Measurements from ENCODE around the gene ZNF432.
A peak's percentile ranks its signal among the peaks of the same experiment; 100 is the strongest.

Gene ZNF432

DNA sequence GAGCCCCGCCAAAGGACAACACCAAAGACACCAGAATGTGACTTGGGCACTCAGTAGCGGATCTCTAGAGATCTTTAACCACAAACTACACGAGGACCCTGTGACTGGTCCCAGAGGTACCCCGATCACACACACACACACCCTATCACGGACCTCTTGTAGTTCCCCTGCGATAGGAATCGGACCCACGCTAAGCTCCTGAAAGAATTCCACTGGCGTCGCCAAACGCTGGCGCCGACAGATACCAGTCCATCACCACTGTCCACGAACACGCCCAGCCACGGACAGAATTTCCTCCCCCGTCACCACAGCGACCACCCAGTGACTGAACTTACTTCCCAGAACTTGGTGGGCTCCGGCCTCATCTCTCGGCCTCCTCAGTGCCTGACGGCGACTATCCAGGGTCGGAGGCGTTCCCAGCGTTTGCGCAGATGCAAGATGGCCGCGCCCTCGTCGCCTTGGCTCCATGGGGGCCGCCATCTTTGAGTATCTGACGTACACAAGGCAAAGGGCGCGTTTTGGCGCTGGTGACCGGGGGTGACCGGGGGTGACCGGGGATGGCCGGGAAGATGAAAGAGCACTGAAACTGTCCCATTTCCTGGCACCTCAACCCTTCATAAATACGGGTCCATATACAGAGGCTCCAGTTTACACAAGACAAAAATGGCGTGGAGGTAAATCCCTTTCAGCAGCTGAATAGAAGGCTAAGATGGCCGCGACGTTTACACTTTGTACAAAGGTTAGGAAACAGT lies 40.7 kb downstream of the ZNF432 start, which contains the start of gene ZNF615:
ZNF615 (minus strand) TSS at position 406 of the 752 bp plus-strand sequence. CDS start 4,500 bp downstream, outside the sequence.
- DNase-seq, result peak; percentile 92

DNA sequence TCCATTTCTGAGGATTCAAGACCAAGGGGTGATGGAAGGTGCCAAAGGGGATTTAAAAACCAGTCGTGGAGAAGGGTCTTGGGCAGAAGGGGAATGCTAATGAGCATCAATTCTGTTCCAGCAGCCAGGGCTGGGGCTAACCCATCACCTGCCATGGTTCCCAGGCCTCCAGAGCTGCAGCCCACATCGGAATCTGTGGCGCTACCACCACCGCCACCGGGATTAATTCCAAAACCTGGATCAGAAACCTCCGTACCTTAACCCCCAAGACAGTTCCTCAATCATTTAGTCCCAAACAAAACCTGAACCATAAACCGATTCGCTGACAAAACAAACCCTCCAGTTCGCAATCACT lies 41.2 kb downstream of the ZNF432 start:
- DNase-seq, result peak; percentile 29

DNA sequence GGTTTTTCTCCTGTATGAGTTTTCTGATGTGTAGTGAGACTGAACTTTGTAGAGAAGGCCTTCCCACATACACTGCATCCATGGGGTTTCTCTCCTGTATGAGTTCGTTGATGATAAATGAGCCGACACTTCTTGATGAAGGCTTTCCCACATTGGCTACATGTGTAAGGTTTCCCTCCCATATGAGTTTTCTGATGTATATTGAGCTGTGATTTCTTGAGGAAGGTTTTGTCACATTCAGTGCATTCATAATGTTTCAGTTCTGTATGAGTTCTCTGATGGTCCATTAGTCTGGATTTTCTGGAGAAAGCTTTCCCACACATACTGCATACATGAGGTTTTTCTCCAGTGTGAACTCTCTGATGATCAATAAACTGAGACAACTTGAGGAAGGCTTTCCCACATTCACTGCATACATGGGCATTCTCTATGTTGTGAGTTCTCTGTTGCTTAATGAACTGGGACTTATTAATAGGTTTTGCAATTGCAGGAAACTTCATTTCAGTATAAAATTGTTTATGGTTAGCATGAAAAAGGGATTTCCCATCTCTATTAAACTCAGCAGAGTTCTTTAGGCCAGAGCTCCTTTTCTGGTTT lies 54.5 kb downstream of the ZNF432 start:
- DNase-seq, result no peak

DNA sequence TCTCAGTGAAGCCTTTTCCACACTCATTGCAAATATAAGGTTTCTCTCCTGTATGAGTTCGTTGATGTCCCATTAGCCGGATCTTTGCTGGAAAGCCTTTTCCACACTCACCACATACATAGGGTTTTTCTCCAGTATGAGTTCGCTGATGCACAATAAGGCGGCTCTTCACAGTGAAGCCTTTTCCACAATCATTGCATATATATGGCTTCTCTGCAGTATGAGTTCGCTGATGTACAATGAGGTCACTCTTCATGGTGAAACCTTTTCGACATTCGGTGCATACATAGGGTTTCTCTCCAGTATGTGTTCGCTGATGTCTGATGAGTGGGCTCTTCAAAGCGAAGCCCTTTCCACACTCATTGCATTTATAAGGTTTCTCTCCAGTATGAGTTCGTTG lies 55.2 kb downstream of the ZNF432 start:
- DNase-seq, result no peak

DNA sequence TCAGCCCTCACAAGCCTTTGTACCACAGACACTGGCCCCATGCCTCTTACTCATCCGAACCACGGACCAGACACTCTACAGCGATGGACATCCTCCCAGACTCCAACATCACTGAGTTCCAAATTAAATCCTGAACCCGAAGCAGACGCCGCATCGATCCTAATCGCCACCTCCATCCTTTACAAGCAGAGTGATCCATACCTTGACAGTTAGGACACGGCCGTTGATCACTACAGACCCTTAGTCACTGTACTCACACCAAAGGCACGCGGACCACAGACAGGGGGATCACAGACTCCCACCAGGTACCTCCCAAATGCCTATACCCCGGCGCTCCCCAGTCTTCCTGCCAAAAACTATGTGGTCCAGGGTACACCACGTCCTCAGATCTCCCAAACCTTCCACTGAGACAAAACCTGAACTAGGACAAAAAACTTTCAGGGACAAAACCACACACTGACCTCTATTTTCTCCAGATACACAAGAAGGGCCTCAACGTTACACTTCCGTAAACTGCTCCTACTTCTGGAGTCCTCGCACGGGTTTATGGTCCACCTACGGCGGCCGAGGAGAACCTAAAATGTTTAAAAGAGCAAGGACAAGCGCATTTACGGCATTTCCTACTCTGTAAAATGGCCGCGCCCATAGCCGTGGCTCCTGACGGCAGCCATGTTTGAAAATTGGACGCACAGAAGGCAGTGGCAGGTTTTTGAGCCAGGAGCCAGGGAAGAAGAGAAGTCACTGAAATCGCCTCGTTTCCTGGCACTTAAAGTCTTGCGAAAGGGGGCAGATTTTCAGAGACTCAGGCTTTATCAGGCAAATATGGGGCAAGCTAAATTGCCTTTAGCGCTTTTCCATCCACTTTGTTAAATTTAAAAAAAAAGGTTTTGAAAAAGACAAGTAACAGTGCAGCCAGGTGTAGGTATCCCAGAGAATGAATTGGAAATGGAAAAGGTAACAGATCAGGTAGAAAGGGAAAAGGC lies 62.0 kb downstream of the ZNF432 start, which contains the start of gene ZNF350:
ZNF350 (minus strand) TSS at position 532 of the 983 bp plus-strand sequence. CDS start 12,480 bp downstream, outside the sequence.
- DNase-seq, result peak; percentile 96

- no peak for DNase-seq
Observed at GRCh38 chr19:51983361-51983760, 65.3 kb downstream of the ZNF432 start.

Measured in NCI-H146 (cell line).